Renal cortical epithelial cell (primary cell): ENCODE results near the gene DPH5. TPM values are rescaled to one million over a fixed set of nuclear protein-coding genes. Genes with fewer than 3 reads are reported as not detected.
"Not testable (repeated sequence)": the region's sequence is repeated elsewhere in the genome, so short reads cannot be mapped to it uniquely, and the experiment has no call there.

Experiments used
- DNase-seq: peaks from one replicate; pipeline ENCODE4 v3.0.0-alpha.2; 2011; ENCODE audit warnings: low read depth
- total RNA-seq: library from RNA; depleted of rRNA; stranded (reverse); fragments of >200 nt; gene quantifications from 2 replicates; pipeline ENCODE4 v1.2.3, GENCODE V29; 2014

The DPH5 gene
- total RNA-seq, 1 donor from 2014 or later: 27.7 TPM

- DNase-seq: no peak
Measured at GRCh38 chr1:100982793-100983192, 42.8 kb downstream of the DPH5 start.

- DNase-seq: no peak
Measured at GRCh38 chr1:100979631-100980030, 46.0 kb downstream of the DPH5 start.

GRCh38 chr1:100976936-100977335, 48.6 kb downstream of the DPH5 start:
- no peak for DNase-seq

- peak; percentile 66 for DNase-seq
Measured at GRCh38 chr1:100972185-100972584, 53.4 kb downstream of the DPH5 start.

GRCh38 chr1:100971021-100971420, 54.6 kb downstream of the DPH5 start:
- no peak for DNase-seq

GRCh38 chr1:100969327-100969726, 56.3 kb downstream of the DPH5 start:
- no peak for DNase-seq

- DNase-seq: no peak
Measured at GRCh38 chr1:100968621-100969020, 57.0 kb downstream of the DPH5 start.

GRCh38 chr1:100960098-100960497, 65.5 kb downstream of the DPH5 start:
- no peak for DNase-seq

GRCh38 chr1:100959502-100960060, 66.0 kb downstream of the DPH5 start:
- no peak for DNase-seq

- DNase-seq: peak; percentile 65
Measured at GRCh38 chr1:100955322-100955721, 70.3 kb downstream of the DPH5 start.

GRCh38 chr1:100953960-100954730, 71.4 kb downstream of the DPH5 start:
- no peak for DNase-seq

GRCh38 chr1:100952970-100953369, 72.6 kb downstream of the DPH5 start:
- DNase-seq: peak; percentile 18

- DNase-seq: no peak
Measured at GRCh38 chr1:100952104-100952745, 73.4 kb downstream of the DPH5 start.

GRCh38 chr1:100950781-100951180, 74.8 kb downstream of the DPH5 start:
- DNase-seq: peak; percentile 17

GRCh38 chr1:100950337-100950736, 75.2 kb downstream of the DPH5 start:
- DNase-seq: no peak

- peak; percentile 37 for DNase-seq
Measured at GRCh38 chr1:100949515-100950158, 75.9 kb downstream of the DPH5 start.

GRCh38 chr1:100948721-100949405, 76.7 kb downstream of the DPH5 start:
- not testable (repeated sequence) for DNase-seq

GRCh38 chr1:100947816-100948215, 77.8 kb downstream of the DPH5 start:
- not testable (repeated sequence) for DNase-seq

- not testable (repeated sequence) for DNase-seq
Measured at GRCh38 chr1:100946064-100946463, 79.5 kb downstream of the DPH5 start.

- DNase-seq: no peak
Measured at GRCh38 chr1:100943533-100943932, 82.1 kb downstream of the DPH5 start.

- peak; percentile 18 for DNase-seq
Measured at GRCh38 chr1:100942304-100943046, 83.1 kb downstream of the DPH5 start.
